NCI-H82 (cell line): ENCODE data around the gene ADD1.

Source experiments
- DNase-seq: peaks from one replicate; lab custom pipeline; 2025; lab: John Stamatoyannopoulos, UW

ADD1 gene

GRCh38 chr4:2859514-2859913, 15.9 kb downstream of the ADD1 start:
- DNase-seq: no peak

- DNase-seq: no peak
These were observed 17.0 kb downstream of the ADD1 start for GRCh38 chr4:2860391-2861348.

- no peak for DNase-seq
These were observed 18.2 kb downstream of the ADD1 start for GRCh38 chr4:2861631-2862436.

GRCh38 chr4:2862528-2862927, 18.9 kb downstream of the ADD1 start:
- peak; percentile 11 for DNase-seq

GRCh38 chr4:2863649-2864048, 20.0 kb downstream of the ADD1 start:
- DNase-seq: no peak

GRCh38 chr4:2865196-2865780, 21.6 kb downstream of the ADD1 start:
- DNase-seq: no peak

GRCh38 chr4:2866160-2866861, 22.7 kb downstream of the ADD1 start:
- DNase-seq: no peak

GRCh38 chr4:2866891-2867290, 23.2 kb downstream of the ADD1 start:
- no peak for DNase-seq

GRCh38 chr4:2867758-2868491, 24.3 kb downstream of the ADD1 start:
- DNase-seq: peak; percentile 98

- peak; percentile 37 for DNase-seq
These were observed 25.3 kb downstream of the ADD1 start for GRCh38 chr4:2868877-2869487.

GRCh38 chr4:2869659-2870058, 26.0 kb downstream of the ADD1 start:
- peak; percentile 90 for DNase-seq

GRCh38 chr4:2870082-2870481, 26.4 kb downstream of the ADD1 start:
- no peak for DNase-seq

GRCh38 chr4:2871466-2871865, 27.8 kb downstream of the ADD1 start:
- no peak for DNase-seq

GRCh38 chr4:2871911-2872310, 28.3 kb downstream of the ADD1 start:
- peak; percentile 92 for DNase-seq

- no peak for DNase-seq
These were observed 29.7 kb downstream of the ADD1 start for GRCh38 chr4:2873329-2873728.

- DNase-seq: no peak
These were observed 31.2 kb downstream of the ADD1 start for GRCh38 chr4:2874861-2875260.

- no peak for DNase-seq
These were observed 31.9 kb downstream of the ADD1 start for GRCh38 chr4:2875556-2875955.

- DNase-seq: no peak
These were observed 34.7 kb downstream of the ADD1 start for GRCh38 chr4:2878346-2878745.

- peak; percentile 84 for DNase-seq
These were observed 35.4 kb downstream of the ADD1 start for GRCh38 chr4:2879026-2879425.

- DNase-seq: no peak
These were observed 37.8 kb downstream of the ADD1 start for GRCh38 chr4:2881431-2881830.

GRCh38 chr4:2882341-2882740, 38.7 kb downstream of the ADD1 start:
- no peak for DNase-seq
